Gastrocnemius medialis (tissue), 4 donors: Measurements from ENCODE around the gene MAP2K5. TPM values are rescaled to one million over a fixed set of nuclear protein-coding genes. Genes with fewer than 3 reads are reported as not detected.

Experiments used
- ATAC-seq, 2 donors: fragments of 150-250 bp; one replicate each; pipeline ENCODE4 v1.9.1; 2016
- DNase-seq, 2 donors: peaks; one replicate each; pipeline ENCODE4 v3.0.0-alpha.2; 2019
- H3K27ac ChIP-seq, 4 donors: fragments of 200-600 bp; sonication (generic); 1 replicate in 1 of 4; 2 replicates in 3 of 4; pipeline ENCODE4 v1.5.1; 2016 to 2018; ENCODE audit warnings: mild to moderate bottlenecking in 2 of 4, moderate library complexity in 1 of 4
- H3K27me3 ChIP-seq, 3 donors: fragments of 200-600 bp; sonication (generic) in 2 of 3; 1 replicate in 1 of 3; 2 replicates in 2 of 3; pipeline versions ENCODE4 v1.5.1 to v1.6.0; 2016 to 2019; ENCODE audit warnings: mild to moderate bottlenecking in 1 of 3, moderate library complexity in 1 of 3
- H3K36me3 ChIP-seq, 2 donors: fragments of 200-600 bp; sonication (generic) in 1 of 2; one replicate each; pipeline ENCODE4 v1.5.1; 2017 to 2018
- H3K4me1 ChIP-seq, 2 donors: fragments of 200-600 bp; sonication (generic) in 1 of 2; one replicate each; pipeline ENCODE4 v1.5.1; 2016 to 2017; ENCODE audit warnings: mild to moderate bottlenecking in 2 of 2
- H3K4me3 ChIP-seq, 4 donors: fragments of 200-600 bp; sonication (generic) in 3 of 4; 1 replicate in 1 of 4; 2 replicates in 3 of 4; pipeline ENCODE4 v1.5.1; 2016 to 2019; ENCODE audit warnings: mild to moderate bottlenecking in 2 of 4
- H3K9me3 ChIP-seq, 3 donors: fragments of 200-600 bp; sonication (generic) in 2 of 3; 1 replicate in 1 of 3; 2 replicates in 2 of 3; pipeline ENCODE4 v1.5.1; 2016 to 2019
- CTCF ChIP-seq, 5 experiments: fragments of 450-650 bp in 3 of 5; fragments of 200-600 bp in 2 of 5; sonication (generic) in 2 of 5; IDR thresholded peaks in 4 of 5; conservative IDR thresholded peaks in 1 of 5; 1 replicate in 4 of 5; 2 replicates in 1 of 5; pipeline ENCODE4 v1.5.1; 2016 to 2019; ENCODE audit warnings: antibody characterized with exemption in 5 of 5, mild to moderate bottlenecking in 3 of 5, moderate library complexity in 3 of 5
- POLR2A ChIP-seq, 2 donors: fragments of 450-650 bp; IDR thresholded peaks; one replicate each; pipeline ENCODE4 v1.6.1; 2017; ENCODE audit warnings: antibody characterized with exemption in 2 of 2, mild to moderate bottlenecking in 2 of 2, moderate library complexity in 2 of 2
- in situ Hi-C, 4 donors: fragments of 200-750 bp; cut with MboI; loops; one replicate each; pipeline versions ENCODE4 v1.15.0 to v1.8.0; 2017; ENCODE audit warnings: low sequenced_read_pairs in 4 of 4
- intact Hi-C: fragments of 100-400 bp; cut with DNase I; formaldehyde crosslinking; loops from one replicate; pipeline ENCODE4 v1.15.1; 2023; ENCODE audit warnings: low total_unique reads
- total RNA-seq, 4 donors: library from RNA; depleted of rRNA; stranded (reverse); fragments of >200 nt; gene quantifications; one replicate each; pipeline versions ENCODE4 v1.1.0 to v1.2.3, GENCODE V29; 2016

MAP2K5 gene
- total RNA-seq, 4 donors from 2014 or later: 5.9 to 6.8 (median 6.4) TPM

GRCh38 chr15:67813104-67813634 lies 270.7 kb downstream of the MAP2K5 start:
- H3K4me1 ChIP-seq: no peaks in the 10 kb centered on the region
- in situ Hi-C loops: no loop called here
- no peaks in the 10 kb centered on the region for H3K36me3 ChIP-seq
- intact Hi-C loops: no loop called here
- H3K9me3 ChIP-seq: peaks cover 0 to 4% (median 0%) of the 10 kb centered on the region in 3 donors
- no peak overlapping the region for H3K27ac ChIP-seq
- TF ChIP-seq POLR2A (IDR thresholded peaks at IDR 0.05) (no peak), CTCF (IDR thresholded peaks at IDR 0.05 in 4 of 5, conservative IDR thresholded peaks at IDR 0.05 in 1 of 5) (no peak)
- H3K4me3 ChIP-seq: no peak overlapping the region
- no peak for DNase-seq
- ATAC-seq: no peak
- peaks cover 4 to 22% (median 21%) of the 10 kb centered on the region in 3 donors for H3K27me3 ChIP-seq

GRCh38 chr15:67815036-67815592 lies 272.6 kb downstream of the MAP2K5 start:
- ATAC-seq (no peak), DNase-seq (no peak)
- intact Hi-C loops: no loop called here
- Histone ChIP-seq H3K27me3 (peaks cover 21 to 39% (median 37%) of the 10 kb centered on the region in 3 donors), H3K36me3 (no peaks in the 10 kb centered on the region), H3K9me3 (peaks cover 0 to 4% (median 0%) of the 10 kb centered on the region in 3 donors), H3K4me3 (no peak overlapping the region), H3K4me1 (no peaks in the 10 kb centered on the region), H3K27ac (no peak overlapping the region)
- TF ChIP-seq CTCF (IDR thresholded peaks at IDR 0.05 in 4 of 5, conservative IDR thresholded peaks at IDR 0.05 in 1 of 5): no peak
- TF ChIP-seq POLR2A (IDR thresholded peaks at IDR 0.05): no peak
- in situ Hi-C loops: no loop called here

GRCh38 chr15:67816668-67817067 lies 274.2 kb downstream of the MAP2K5 start:
- no peak overlapping the region for H3K4me3 ChIP-seq
- H3K36me3 ChIP-seq: no peaks in the 10 kb centered on the region
- in situ Hi-C loops (no loop called here), intact Hi-C loops (no loop called here)
- DNase-seq (no peak), ATAC-seq (no peak)
- TF ChIP-seq POLR2A (IDR thresholded peaks at IDR 0.05) (no peak), CTCF (IDR thresholded peaks at IDR 0.05 in 4 of 5, conservative IDR thresholded peaks at IDR 0.05 in 1 of 5) (no peak)
- H3K27ac ChIP-seq: no peak overlapping the region
- H3K4me1 ChIP-seq: no peaks in the 10 kb centered on the region
- peaks cover 0 to 4% (median 0%) of the 10 kb centered on the region in 3 donors for H3K9me3 ChIP-seq
- H3K27me3 ChIP-seq: peaks cover 36 to 54% (median 52%) of the 10 kb centered on the region in 3 donors

- in situ Hi-C loops: no loop called here
These were observed 276.0 kb downstream of the MAP2K5 start for GRCh38 chr15:67818464-67818863.

More at GRCh38 chr15:67818464-67818863, 276.0 kb downstream of the MAP2K5 start:
- DNase-seq (no peak), ATAC-seq (no peak)
- H3K27me3 ChIP-seq: peaks cover 49 to 69% (median 68%) of the 10 kb centered on the region in 3 donors
- TF ChIP-seq POLR2A (IDR thresholded peaks at IDR 0.05): no peak
- TF ChIP-seq CTCF (IDR thresholded peaks at IDR 0.05 in 4 of 5, conservative IDR thresholded peaks at IDR 0.05 in 1 of 5): no peak
- H3K27ac ChIP-seq: no peak overlapping the region
- peaks cover 0 to 4% (median 0%) of the 10 kb centered on the region in 3 donors for H3K9me3 ChIP-seq
- H3K36me3 ChIP-seq: no peaks in the 10 kb centered on the region
- peaks cover 0 to 6% of the 10 kb centered on the region in 2 donors for H3K4me1 ChIP-seq
- no peak overlapping the region for H3K4me3 ChIP-seq
- intact Hi-C loops: no loop called here
